Endometrial microvascular endothelial cells (primary cell): ENCODE measurements around the gene RUNX1. TPM values are rescaled to one million over a fixed set of nuclear protein-coding genes. Genes with fewer than 3 reads are reported as not detected.

Source experiments
- in situ Hi-C: cut with HindIII; loops from 2 replicates; pipeline ENCODE4 v1.10.0; 2017; ENCODE audit warnings: low sequenced_read_pairs, low pct_unique_long_range_greater_than_20kb; ENCODE audit errors: inconsistent ontology term
- total RNA-seq: library from RNA; depleted of rRNA; stranded (reverse); fragments of >200 nt; gene quantifications from one replicate; pipeline ENCODE4 v1.2.3, GENCODE V29; 2015; ENCODE audit errors: inconsistent ontology term

Gene RUNX1
- total RNA-seq, 1 donor from 2014 or later, result 14.5 TPM

- in situ Hi-C loops, result no loop called here
Observed at GRCh38 chr21:35063428-35064172, 14.5 kb upstream of the RUNX1 start.

DNA sequence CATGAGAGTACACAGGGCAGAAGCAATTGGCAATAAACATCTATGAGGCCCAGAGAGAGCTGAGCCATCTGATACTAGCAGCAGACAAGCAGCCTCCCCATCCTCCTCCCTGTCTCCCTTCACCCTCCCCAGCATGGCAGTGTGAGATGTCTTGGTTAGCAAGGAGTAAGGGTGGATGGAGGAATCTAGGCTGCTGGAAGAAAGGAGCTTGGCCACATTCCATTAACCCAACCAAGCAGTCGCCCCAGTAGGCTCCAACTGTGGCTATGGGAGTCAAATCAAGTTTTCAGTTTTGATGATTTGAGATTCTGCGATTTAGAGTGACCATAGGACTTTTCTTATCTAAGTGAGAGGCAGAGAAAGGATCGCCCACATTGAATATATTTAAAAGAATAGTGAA is 12.9 kb upstream of the RUNX1 start:
- in situ Hi-C loops, result no loop called here

- in situ Hi-C loops, result no loop called here
Observed at GRCh38 chr21:35059742-35060141, 10.6 kb upstream of the RUNX1 start.

GRCh38 chr21:35058058-35058457 is 9.0 kb upstream of the RUNX1 start:
- in situ Hi-C loops, result no loop called here

DNA sequence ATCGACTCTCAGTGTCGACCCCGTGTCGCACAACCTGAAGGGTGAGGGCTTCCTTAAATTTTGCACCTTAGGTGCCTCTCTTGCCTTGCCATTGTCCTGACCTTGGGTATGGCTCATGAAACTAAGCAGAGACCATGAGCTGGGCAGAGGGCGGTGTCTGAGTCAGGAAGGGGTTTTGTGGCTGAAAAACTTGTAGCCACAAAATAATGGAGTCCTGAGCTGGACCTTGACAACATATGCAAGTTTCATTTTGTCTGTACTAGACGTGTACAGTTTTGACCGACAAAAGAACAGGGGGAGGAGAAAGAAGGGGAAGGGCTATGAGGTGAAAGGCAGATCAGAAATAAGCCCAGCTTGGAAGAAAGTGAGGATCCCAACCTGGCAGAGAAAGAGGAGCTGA is 8.3 kb upstream of the RUNX1 start:
- in situ Hi-C loops, result no loop called here

DNA sequence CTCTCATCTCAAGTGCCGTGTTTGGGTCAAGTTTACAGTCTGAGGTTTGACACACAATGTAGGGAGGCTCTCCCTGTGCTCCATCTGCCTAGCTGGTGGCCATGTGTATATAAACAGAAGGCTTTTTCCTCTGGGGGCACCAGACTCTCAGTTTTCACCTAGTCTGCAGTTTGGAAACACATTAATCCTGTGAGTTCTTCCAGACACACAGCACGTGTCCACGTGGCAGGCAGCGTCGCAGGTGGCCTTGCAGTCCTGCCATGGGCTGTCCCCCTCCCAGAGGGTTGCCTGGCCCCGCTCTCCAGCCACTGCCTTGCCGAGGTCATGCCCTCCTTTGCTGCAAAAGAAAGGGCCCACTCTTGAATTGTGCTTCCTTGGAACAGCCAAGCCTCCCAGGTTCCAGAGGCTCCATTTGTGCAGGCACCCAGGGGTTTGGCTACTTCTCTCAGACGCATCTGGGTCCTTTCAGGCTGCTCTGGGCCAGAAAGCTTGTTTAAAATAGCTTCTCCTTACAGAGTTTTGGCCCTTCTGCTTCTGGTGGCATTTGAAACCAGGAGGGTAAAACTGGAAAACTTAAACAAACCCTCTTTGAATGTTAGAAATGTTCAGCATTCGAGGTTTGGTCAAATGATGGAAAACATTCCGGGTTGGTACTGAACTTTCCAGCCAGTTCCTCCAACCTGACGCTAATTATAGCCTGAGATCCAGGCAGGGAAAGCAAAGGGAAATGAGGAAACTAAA is 4.4 kb upstream of the RUNX1 start:
- in situ Hi-C loops, result no loop called here

DNA sequence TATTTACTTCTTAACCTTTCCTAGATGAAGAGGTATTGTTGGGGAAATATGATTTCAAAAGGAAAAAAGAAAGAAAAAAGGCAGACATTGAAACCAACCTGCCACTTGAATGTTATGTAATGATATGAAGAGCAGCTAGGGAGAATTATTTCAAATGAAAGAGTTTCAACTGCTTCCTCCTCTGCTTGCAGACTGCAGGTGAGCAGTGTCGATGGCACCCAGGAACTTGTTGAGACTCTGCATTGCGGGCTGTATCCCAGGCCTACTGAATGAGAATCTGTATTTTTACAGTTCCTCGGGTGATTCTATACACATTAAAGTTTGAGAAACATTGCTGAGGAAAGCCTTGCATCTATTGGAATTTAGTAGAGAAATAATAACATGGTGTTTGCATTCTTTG is 3.7 kb upstream of the RUNX1 start:
- in situ Hi-C loops, result no loop called here

DNA sequence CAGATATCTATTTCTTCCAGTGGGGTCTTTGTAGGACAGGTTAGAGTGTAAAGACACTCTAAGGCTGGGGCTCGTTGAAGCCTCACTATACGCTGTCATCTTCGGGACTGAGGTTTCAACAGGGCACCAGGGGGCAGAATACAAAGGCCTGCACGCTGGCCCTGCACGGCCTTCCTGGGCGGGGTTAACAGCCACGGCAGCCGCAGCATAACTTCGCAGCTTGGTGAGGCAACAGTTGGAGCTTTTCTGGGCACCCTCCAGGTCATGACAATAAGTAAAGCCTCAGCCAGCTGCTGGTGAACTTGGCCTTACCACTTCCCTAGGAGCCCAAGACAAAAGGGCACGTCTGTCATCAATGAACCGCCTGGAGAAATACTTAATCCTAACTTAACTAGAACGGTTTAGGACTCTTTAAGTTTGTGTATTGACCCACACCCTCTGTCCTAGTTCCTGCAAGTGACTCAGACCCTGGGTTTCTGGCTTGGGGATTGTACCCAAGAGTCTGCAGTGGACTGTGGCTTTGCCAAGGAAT is 2.3 kb upstream of the RUNX1 start:
- in situ Hi-C loops, result no loop called here

- in situ Hi-C loops, result no loop called here
Observed at GRCh38 chr21:35050348-35051286, 1.5 kb upstream of the RUNX1 start.

DNA sequence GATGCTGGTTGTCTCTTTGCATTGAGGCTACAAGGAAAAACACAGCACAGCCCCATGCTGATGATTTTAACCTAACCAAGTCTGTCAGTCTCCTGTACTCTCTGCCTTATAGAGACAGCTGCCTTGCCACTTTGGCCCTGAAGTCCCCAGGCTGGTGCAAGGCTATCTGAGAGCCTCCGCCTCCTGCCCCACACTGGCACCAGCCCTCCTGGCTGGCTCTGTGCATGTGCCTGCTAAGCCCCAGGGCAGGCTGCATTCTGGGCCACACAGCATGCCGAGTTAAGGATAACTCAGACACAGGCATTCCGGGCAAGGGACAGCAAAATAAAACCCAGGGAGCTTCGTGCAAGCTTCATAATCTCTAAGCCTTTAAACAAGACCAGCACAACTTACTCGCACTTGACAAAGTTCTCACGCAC is 910 bp downstream of the RUNX1 start:
- in situ Hi-C loops, result no loop called here

GRCh38 chr21:35046880-35047229 is 2.2 kb downstream of the RUNX1 start:
- in situ Hi-C loops, result no loop called here

DNA sequence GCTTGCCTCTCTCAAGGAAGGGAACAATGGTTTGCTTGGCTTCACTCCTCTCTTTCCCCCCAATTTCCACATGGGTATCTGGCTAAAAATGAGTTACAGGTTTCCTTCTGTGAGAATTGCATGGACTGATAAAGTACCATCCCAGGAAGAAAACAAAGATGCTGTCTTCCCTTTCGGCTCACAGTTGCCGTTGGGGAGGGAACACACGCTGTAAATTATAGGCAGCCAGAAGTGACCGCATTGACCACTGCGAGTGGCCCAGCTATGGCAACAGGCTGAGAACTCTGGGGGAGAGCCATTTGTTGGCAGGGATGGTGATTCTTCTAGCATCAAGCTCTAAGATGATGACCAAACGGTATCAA is 2.9 kb downstream of the RUNX1 start:
- in situ Hi-C loops, result no loop called here

- in situ Hi-C loops, result no loop called here
Observed at GRCh38 chr21:35045542-35046262, 3.4 kb downstream of the RUNX1 start.

- in situ Hi-C loops, result no loop called here
Observed at GRCh38 chr21:35044770-35045541, 4.1 kb downstream of the RUNX1 start.

DNA sequence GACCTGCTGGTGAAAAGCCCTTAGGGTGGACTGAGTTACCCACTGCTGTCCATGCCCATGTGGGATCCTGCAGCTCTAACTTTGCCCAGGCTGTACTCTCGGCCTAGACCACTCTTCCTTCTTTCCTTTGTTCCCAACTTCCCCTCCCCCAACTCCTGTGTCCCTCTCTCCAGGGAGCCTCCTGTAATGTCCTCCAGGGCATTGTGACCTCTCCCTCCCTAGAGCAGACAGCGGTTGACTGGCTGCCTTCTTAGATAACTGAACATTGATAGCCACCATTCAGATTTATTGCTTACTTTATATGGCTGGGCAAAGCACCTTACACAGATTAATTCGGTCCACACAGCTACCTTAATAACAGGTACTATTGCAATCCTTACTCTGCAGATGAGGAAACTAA is 5.0 kb downstream of the RUNX1 start:
- in situ Hi-C loops, result no loop called here

DNA sequence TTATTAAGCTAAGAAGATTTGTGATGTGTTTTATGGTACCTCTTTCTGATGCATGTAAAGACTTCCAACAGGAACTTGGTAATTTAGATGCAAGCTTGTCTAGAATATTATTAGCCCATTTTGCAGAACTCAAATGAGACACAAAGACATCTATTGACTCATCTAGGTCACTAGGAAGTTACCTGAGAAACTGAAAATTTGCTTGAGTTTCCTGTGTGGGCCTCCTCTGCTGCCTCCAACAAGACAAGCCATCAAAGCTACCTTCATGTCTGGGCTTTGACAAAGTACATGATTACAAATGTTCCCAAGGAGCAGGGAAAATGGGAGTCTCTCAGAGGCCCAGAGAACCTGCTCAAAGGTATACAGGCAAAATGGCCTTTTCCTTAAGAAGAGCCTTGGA is 5.6 kb downstream of the RUNX1 start:
- in situ Hi-C loops, result no loop called here

DNA sequence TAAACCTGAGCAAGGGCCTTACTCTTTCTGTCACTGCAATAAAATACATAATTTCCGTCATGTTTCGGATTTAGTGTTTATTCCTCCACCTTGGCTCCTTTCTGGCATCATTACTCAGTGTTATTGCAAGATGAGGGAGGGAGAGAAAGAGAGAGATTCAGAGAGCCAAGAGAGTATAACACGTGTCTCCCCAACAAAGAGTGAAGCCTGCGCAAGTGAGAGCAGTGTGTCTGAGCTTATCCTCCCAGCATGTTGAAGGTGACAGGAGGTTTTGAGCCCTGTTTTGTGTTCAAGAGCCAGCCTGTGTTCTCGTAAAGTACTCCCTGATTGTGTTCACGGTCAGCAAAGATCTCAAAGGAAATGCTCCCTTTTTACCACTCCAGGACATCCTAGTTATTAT is 6.3 kb downstream of the RUNX1 start:
- in situ Hi-C loops, result no loop called here

GRCh38 chr21:35041881-35042280 is 7.2 kb downstream of the RUNX1 start:
- in situ Hi-C loops, result no loop called here
